ENCODE data around the gene TSEN15. TPM values are rescaled to one million over a fixed set of nuclear protein-coding genes. Genes with fewer than 3 reads are reported as not detected.
A peak's percentile ranks its signal among the peaks of the same experiment; 100 is the strongest.

The TSEN15 gene
- total and polyA plus RNA-seq, 9 of the 15 experiments (the other 6 are each of a cell fraction or from before 2014, with no cell fraction given): 25.6 to 121 (median 91.3) TPM

GRCh38 chr1:184036517-184036949 lies 15.0 kb upstream of the TSEN15 start (continued):
- TF ChIP-seq MGA (IDR thresholded peaks at IDR 0.05): no peak
- no peak for TF ChIP-seq TRIM24 (IDR thresholded peaks at IDR 0.05)
- peak; percentile 51; the same call in 1 of the 2 replicates for TF ChIP-seq POLR2A (conservative IDR thresholded peaks at IDR 0.05)
- no peak for TF ChIP-seq MBD1 (CRISPR knock-in tag; IDR thresholded peaks at IDR 0.05)
- no peak for TF ChIP-seq ELF2 (CRISPR knock-in tag; IDR thresholded peaks at IDR 0.05)
- no peak for TF ChIP-seq KLF16 (IDR thresholded peaks at IDR 0.05)
- TF ChIP-seq, protein P1, sequence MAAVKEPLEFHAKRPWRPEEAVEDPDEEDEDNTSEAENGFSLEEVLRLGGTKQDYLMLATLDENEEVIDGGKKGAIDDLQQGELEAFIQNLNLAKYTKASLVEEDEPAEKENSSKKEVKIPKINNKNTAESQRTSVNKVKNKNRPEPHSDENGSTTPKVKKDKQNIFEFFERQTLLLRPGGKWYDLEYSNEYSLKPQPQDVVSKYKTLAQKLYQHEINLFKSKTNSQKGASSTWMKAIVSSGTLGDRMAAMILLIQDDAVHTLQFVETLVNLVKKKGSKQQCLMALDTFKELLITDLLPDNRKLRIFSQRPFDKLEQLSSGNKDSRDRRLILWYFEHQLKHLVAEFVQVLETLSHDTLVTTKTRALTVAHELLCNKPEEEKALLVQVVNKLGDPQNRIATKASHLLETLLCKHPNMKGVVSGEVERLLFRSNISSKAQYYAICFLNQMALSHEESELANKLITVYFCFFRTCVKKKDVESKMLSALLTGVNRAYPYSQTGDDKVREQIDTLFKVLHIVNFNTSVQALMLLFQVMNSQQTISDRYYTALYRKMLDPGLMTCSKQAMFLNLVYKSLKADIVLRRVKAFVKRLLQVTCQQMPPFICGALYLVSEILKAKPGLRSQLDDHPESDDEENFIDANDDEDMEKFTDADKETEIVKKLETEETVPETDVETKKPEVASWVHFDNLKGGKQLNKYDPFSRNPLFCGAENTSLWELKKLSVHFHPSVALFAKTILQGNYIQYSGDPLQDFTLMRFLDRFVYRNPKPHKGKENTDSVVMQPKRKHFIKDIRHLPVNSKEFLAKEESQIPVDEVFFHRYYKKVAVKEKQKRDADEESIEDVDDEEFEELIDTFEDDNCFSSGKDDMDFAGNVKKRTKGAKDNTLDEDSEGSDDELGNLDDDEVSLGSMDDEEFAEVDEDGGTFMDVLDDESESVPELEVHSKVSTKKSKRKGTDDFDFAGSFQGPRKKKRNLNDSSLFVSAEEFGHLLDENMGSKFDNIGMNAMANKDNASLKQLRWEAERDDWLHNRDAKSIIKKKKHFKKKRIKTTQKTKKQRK (IDR thresholded peaks at IDR 0.05; ENCODE audit: borderline replicate concordance, low read depth, low read length): no peak
- peak; percentile 59 for TF ChIP-seq MYC (IDR thresholded peaks at IDR 0.05; ENCODE audit: low read depth, low read length)
- 0 out of 2 replicates have a peak, but pooled peaks have one; percentile 51 for TF ChIP-seq MYC (CRISPR knock-in tag; IDR thresholded peaks at IDR 0.05; ENCODE audit: borderline replicate concordance, low read depth)
- no peak for TF ChIP-seq ZC3H4 (CRISPR knock-in tag; IDR thresholded peaks at IDR 0.05; ENCODE audit: borderline replicate concordance)
- TF ChIP-seq CREM (IDR thresholded peaks at IDR 0.05; ENCODE audit: low read depth): peak; percentile 19; the same call in 1 of the 2 replicates
- TF ChIP-seq POU5F1 (IDR thresholded peaks at IDR 0.05; ENCODE audit: borderline replicate concordance, low read depth, low read length, partially characterized antibody): no peak
- TF ChIP-seq SRSF1 (IDR thresholded peaks at IDR 0.05; ENCODE audit: low read depth, low read length): no peak

All from K562 (cell line).